Measurements from ENCODE around the gene GPN1. TPM values are rescaled to one million over a fixed set of nuclear protein-coding genes. Genes with fewer than 3 reads are reported as not detected.
"Not testable (repeated sequence)": the region's sequence is repeated elsewhere in the genome, so short reads cannot be mapped to it uniquely, and the experiment has no call there.

The GPN1 gene
- total and polyA plus RNA-seq, 10 donors = 18.0 to 29.4 (median 23.9) TPM

DNA sequence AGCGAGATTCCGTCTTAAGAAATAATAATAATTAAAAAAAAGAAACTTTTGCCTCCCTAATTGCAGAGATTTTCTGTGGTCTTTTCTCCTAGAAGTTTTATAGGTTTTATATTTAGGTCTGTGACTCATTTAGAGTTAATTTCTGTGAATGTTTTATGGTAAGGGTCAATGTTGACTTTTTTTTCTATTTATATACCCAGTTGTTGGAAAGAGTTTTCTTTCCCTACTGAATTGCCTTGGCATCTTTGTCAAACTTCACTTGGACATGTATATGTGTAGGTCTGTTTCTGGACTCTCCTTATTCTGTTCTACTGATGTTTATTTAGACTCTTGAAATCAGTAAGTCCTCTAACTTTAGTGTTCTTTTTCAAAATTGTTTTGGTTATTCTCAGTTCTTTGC lies 40.5 kb upstream of the GPN1 start:
- Histone ChIP-seq H3K27ac (no peak overlapping the region), H3K9me3 (peaks cover 6 to 48% (median 44%) of the 10 kb centered on the region in 8 donors), H3K27me3 (replicated peaks in 1 of 7) (no peaks in the 10 kb centered on the region), H3K36me3 (peaks cover 0 to 35% (median 6%) of the 10 kb centered on the region in 6 donors), H3K4me3 (no peak overlapping the region), H3K4me1 (peaks cover 10 to 57% (median 29%) of the 10 kb centered on the region in 6 donors)
- intact Hi-C loops (cut with DNase I; ENCODE audit: low total_unique reads) = no loop called here
- DNase-seq = no peak
- TF ChIP-seq POLR2AphosphoS5 (IDR thresholded peaks at IDR 0.05) = no peak
- WGBS, 5 donors = 97 to 100% (median 98%) methylated on average over 2 of the region's 2 CpGs

DNA sequence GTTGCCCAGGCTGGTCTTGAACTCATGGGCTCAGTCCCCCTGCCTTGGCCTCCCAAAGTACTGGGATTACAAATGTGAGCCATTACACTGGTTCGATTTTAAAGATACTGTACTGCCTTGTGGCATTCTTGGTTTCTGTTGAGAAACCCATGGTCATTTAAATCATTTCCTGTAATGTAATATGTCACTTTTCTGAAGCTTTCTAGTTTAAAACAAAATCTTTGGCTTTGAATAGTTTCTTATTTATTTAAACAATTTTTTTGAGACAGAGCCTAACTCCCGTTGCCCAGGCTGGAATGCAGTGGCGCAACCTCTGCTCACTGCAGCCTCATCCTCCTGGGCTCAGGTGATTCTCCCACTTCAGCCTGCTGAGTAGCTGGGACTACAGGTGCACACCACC lies 37.1 kb upstream of the GPN1 start:
- DNase-seq = no peak
- 59 to 87% (median 84%) methylated on average over 3 of the region's 3 CpGs for WGBS, 5 donors
- intact Hi-C loops (cut with DNase I; ENCODE audit: low total_unique reads) = no loop called here

DNA sequence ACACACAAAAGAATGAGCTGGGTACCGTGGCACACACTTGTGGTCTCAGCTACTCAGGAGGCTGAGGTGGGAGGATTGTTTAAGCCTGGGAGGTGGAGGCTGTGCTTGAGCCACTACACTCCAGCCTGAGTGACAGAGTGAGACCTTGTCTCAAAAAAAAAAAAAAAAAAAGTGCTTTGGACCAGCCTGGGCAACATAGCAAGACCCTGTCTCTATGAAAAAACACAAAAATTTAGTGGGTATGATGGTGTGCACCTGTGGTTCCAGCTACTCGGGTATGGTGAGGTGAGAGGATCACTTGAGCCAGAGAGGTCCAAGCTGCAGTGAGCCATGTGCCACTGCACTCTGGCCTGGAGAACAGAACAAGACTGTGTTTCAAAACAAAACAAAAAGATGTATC lies 35.6 kb upstream of the GPN1 start:
- DNase-seq = no peak
- H3K27ac ChIP-seq = no peak overlapping the region
- peaks cover 6 to 78% (median 72%) of the 10 kb centered on the region in 8 donors for H3K9me3 ChIP-seq
- TF ChIP-seq POLR2AphosphoS5 (IDR thresholded peaks at IDR 0.05) (no peak), POLR2A (IDR thresholded peaks at IDR 0.05) (no peak)
- TF ChIP-seq, protein P1, sequence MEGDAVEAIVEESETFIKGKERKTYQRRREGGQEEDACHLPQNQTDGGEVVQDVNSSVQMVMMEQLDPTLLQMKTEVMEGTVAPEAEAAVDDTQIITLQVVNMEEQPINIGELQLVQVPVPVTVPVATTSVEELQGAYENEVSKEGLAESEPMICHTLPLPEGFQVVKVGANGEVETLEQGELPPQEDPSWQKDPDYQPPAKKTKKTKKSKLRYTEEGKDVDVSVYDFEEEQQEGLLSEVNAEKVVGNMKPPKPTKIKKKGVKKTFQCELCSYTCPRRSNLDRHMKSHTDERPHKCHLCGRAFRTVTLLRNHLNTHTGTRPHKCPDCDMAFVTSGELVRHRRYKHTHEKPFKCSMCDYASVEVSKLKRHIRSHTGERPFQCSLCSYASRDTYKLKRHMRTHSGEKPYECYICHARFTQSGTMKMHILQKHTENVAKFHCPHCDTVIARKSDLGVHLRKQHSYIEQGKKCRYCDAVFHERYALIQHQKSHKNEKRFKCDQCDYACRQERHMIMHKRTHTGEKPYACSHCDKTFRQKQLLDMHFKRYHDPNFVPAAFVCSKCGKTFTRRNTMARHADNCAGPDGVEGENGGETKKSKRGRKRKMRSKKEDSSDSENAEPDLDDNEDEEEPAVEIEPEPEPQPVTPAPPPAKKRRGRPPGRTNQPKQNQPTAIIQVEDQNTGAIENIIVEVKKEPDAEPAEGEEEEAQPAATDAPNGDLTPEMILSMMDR (IDR thresholded peaks at IDR 0.05 in 8 of 11, conservative IDR thresholded peaks at IDR 0.05 in 3 of 11) = no peak
- no peaks in the 10 kb centered on the region for H3K27me3 ChIP-seq (replicated peaks in 1 of 7)
- H3K36me3 ChIP-seq = peaks cover 0 to 70% (median 9%) of the 10 kb centered on the region in 6 donors
- peaks cover 0 to 35% (median 4%) of the 10 kb centered on the region in 6 donors for H3K4me1 ChIP-seq
- intact Hi-C loops (cut with DNase I; ENCODE audit: low total_unique reads) = no loop called here
- no peak overlapping the region for H3K4me3 ChIP-seq
- WGBS, 5 donors = 92 to 100% (median 98%) methylated on average over 2 of the region's 2 CpGs

More for the DNA sequence above, 37.1 kb upstream of the GPN1 start:
- H3K4me1 ChIP-seq = peaks cover 0 to 34% (median 1%) of the 10 kb centered on the region in 6 donors
- no peak overlapping the region for H3K4me3 ChIP-seq
- no peak overlapping the region for H3K27ac ChIP-seq
- peaks cover 0 to 65% (median 6%) of the 10 kb centered on the region in 6 donors for H3K36me3 ChIP-seq
- no peaks in the 10 kb centered on the region for H3K27me3 ChIP-seq (replicated peaks in 1 of 7)
- H3K9me3 ChIP-seq = peaks cover 6 to 79% (median 74%) of the 10 kb centered on the region in 8 donors
- TF ChIP-seq, protein P1 (IDR thresholded peaks at IDR 0.05 in 8 of 11, conservative IDR thresholded peaks at IDR 0.05 in 3 of 11) = no peak
- TF ChIP-seq POLR2A (IDR thresholded peaks at IDR 0.05) (no peak), POLR2AphosphoS5 (IDR thresholded peaks at IDR 0.05) (no peak)

GRCh38 chr2:27594020-27594703 lies 34.7 kb upstream of the GPN1 start:
- peaks cover 6 to 68% (median 63%) of the 10 kb centered on the region in 8 donors for H3K9me3 ChIP-seq
- DNase-seq; H3K4me3 ChIP-seq; H3K27me3 ChIP-seq (replicated peaks in 1 of 7); intact Hi-C loops (cut with DNase I; ENCODE audit: low total_unique reads); H3K27ac ChIP-seq: not testable (repeated sequence)
- peaks cover 0 to 79% (median 14%) of the 10 kb centered on the region in 6 donors for H3K36me3 ChIP-seq
- WGBS, 5 donors = 97 to 100% (median 98%) methylated on average over 13 to 45 of the region's 45 CpGs
- H3K4me1 ChIP-seq = peaks cover 0 to 44% (median 6%) of the 10 kb centered on the region in 6 donors

DNA sequence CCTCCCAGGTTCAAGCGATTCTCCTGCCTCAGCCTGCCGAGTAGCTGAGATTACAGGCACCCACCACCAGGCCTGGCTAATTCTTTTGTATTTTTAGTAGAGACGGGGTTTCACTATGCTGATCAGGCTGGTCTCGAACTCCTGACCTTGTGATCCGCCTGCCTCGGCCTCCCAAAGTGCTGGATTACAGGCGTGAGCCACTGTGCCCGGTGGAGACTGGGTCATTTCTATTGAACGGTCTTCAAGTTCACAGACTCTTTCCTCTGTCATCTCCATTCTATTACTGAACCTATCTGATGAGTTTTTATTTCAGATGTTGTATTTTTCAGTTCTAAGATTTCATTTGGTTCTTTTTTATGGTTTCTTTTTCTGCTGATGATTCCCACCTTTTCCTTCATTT lies 33.4 kb upstream of the GPN1 start:
- H3K36me3 ChIP-seq = peaks cover 0 to 91% (median 25%) of the 10 kb centered on the region in 6 donors
- peaks cover 0 to 50% (median 8%) of the 10 kb centered on the region in 6 donors for H3K4me1 ChIP-seq
- 97 to 100% (median 98%) methylated on average over 9 of the region's 9 CpGs for WGBS, 5 donors
- peaks cover 6 to 56% (median 50%) of the 10 kb centered on the region in 8 donors for H3K9me3 ChIP-seq
- DNase-seq; intact Hi-C loops (cut with DNase I; ENCODE audit: low total_unique reads); H3K4me3 ChIP-seq; H3K27ac ChIP-seq; H3K27me3 ChIP-seq (replicated peaks in 1 of 7): not testable (repeated sequence)

Measured in spleen (tissue), 11 donors.